Smooth muscle cell (in vitro differentiated cells): ENCODE results near the gene TLE2. TPM values are rescaled to one million over a fixed set of nuclear protein-coding genes. Genes with fewer than 3 reads are reported as not detected.

ENCODE experiments used
- DNase-seq: peaks from one replicate; lab custom pipeline; 2025; ENCODE audit not compliant: unreplicated experiment; lab: John Stamatoyannopoulos, UW
- H2AFZ ChIP-seq: fragments of 200-600 bp; sonication (generic); 2 replicates; pipeline ENCODE4 v1.6.0; 2016; ENCODE audit warnings: antibody characterized with exemption, low read depth, mild to moderate bottlenecking
- H3F3A ChIP-seq: fragments of 200-600 bp; sonication (generic); 2 replicates; pipeline ENCODE4 v1.6.0; 2017; ENCODE audit warnings: antibody characterized with exemption, low read depth
- H3K27ac ChIP-seq: fragments of 200-600 bp; sonication (generic); 2 replicates; pipeline ENCODE4 v1.5.1; 2016; ENCODE audit warnings: low read depth, mild to moderate bottlenecking
- H3K27me3 ChIP-seq: fragments of 200-600 bp; sonication (generic); 2 replicates; pipeline ENCODE4 v1.6.1; 2016; ENCODE audit warnings: low read depth, mild to moderate bottlenecking
- H3K36me3 ChIP-seq: fragments of 200-600 bp; sonication (generic); 2 replicates; pipeline ENCODE4 v1.5.1; 2016; ENCODE audit warnings: low read depth
- H3K4me1 ChIP-seq: fragments of 200-600 bp; sonication (generic); 2 replicates; pipeline ENCODE4 v1.5.1; 2016; ENCODE audit warnings: low read depth
- H3K4me2 ChIP-seq: fragments of 200-600 bp; sonication (generic); 2 replicates; pipeline ENCODE4 v1.6.0; 2016; ENCODE audit warnings: mild to moderate bottlenecking
- H3K4me3 ChIP-seq: fragments of 200-600 bp; sonication (generic); 2 replicates; pipeline ENCODE4 v1.5.1; 2016; ENCODE audit warnings: mild to moderate bottlenecking
- H3K79me2 ChIP-seq: fragments of 200-600 bp; sonication (generic); 2 replicates; pipeline ENCODE4 v1.6.0; 2016; ENCODE audit warnings: low read depth, mild to moderate bottlenecking
- H3K9ac ChIP-seq: fragments of 200-600 bp; sonication (generic); 2 replicates; pipeline ENCODE4 v1.6.0; 2016; ENCODE audit warnings: low read depth
- H3K9me3 ChIP-seq: fragments of 200-600 bp; sonication (generic); replicated peaks from 2 replicates; pipeline ENCODE4 v1.5.1; 2016; ENCODE audit warnings: low read depth
- H4K20me1 ChIP-seq: fragments of 200-600 bp; sonication (generic); 2 replicates; pipeline ENCODE4 v1.6.0; 2016; ENCODE audit warnings: low read depth
- WGBS: methylation state at CpG from one replicate; pipeline ENCODE4 v1.1.7; 2016; ENCODE audit warnings: low lambda C conversion rate; 5-methylcytosine and 5-hydroxymethylcytosine counted together
- polyA plus RNA-seq: library from polyadenylated mRNA; unstranded; fragments of >200 nt; fragmentation: Nextera tagmentation; extraction: Ambion mirVana; gene quantifications from 2 replicates; pipeline ENCODE4 v1.2.1, GENCODE V29; 2016
- total RNA-seq: library from RNA; depleted of rRNA; stranded (reverse); fragments of >200 nt; gene quantifications from 2 replicates; pipeline ENCODE4 v1.2.3, GENCODE V29; 2014
- TF ChIP-seq, protein P1 (sequence below): fragments of 200-600 bp; sonication (generic); IDR thresholded peaks from 2 replicates; pipeline ENCODE4 v1.5.1; 2017; ENCODE audit warnings: borderline replicate concordance, mild to moderate bottlenecking, antibody characterized with exemption; ENCODE audit not compliant: insufficient read depth, poor library complexity, severe bottlenecking

Gene TLE2
- total and polyA plus RNA-seq, 2 experiments from 2014 or later = 7.1 to 14.9 TPM

DNA sequence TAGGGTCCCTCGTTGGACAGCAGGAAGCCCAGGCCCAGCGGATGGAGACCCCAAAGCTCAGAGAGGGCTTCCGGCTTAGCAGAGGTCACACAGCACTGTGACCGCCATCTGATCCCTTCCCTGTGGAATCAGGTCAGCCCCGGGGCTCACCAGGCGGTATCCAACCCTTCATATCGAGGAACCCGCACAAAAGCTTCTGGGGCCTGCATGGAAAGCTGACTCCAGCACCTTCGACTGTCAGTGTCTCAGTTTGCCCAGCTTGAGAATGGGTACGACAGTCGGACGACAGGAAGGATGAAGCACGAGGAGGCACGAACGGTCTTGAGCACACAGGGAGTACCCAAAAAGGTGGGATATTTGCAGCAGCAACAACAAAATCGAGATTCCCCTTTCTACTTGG lies 30.6 kb upstream of the TLE2 start:
- H3K27ac ChIP-seq = no peak overlapping the region
- H3K9ac ChIP-seq = no peak overlapping the region
- TF ChIP-seq, protein P1, sequence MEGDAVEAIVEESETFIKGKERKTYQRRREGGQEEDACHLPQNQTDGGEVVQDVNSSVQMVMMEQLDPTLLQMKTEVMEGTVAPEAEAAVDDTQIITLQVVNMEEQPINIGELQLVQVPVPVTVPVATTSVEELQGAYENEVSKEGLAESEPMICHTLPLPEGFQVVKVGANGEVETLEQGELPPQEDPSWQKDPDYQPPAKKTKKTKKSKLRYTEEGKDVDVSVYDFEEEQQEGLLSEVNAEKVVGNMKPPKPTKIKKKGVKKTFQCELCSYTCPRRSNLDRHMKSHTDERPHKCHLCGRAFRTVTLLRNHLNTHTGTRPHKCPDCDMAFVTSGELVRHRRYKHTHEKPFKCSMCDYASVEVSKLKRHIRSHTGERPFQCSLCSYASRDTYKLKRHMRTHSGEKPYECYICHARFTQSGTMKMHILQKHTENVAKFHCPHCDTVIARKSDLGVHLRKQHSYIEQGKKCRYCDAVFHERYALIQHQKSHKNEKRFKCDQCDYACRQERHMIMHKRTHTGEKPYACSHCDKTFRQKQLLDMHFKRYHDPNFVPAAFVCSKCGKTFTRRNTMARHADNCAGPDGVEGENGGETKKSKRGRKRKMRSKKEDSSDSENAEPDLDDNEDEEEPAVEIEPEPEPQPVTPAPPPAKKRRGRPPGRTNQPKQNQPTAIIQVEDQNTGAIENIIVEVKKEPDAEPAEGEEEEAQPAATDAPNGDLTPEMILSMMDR = no peak
- no peaks in the 10 kb centered on the region for H3K9me3 ChIP-seq
- H2AFZ ChIP-seq = no peak overlapping the region
- H3K4me2 ChIP-seq = no peak overlapping the region
- no peaks in the 10 kb centered on the region for H3K27me3 ChIP-seq
- H3K4me3 ChIP-seq = no peak overlapping the region
- no peak for DNase-seq
- H4K20me1 ChIP-seq = peaks cover 61% of the 10 kb centered on the region
- peaks cover 8% of the 10 kb centered on the region for H3K4me1 ChIP-seq
- H3K36me3 ChIP-seq = no peaks in the 10 kb centered on the region
- H3F3A ChIP-seq = peaks cover 6% of the 10 kb centered on the region
- 94% methylated on average over 16 of the region's 16 CpGs for WGBS
- H3K79me2 ChIP-seq = peaks cover 7% of the 10 kb centered on the region

DNA sequence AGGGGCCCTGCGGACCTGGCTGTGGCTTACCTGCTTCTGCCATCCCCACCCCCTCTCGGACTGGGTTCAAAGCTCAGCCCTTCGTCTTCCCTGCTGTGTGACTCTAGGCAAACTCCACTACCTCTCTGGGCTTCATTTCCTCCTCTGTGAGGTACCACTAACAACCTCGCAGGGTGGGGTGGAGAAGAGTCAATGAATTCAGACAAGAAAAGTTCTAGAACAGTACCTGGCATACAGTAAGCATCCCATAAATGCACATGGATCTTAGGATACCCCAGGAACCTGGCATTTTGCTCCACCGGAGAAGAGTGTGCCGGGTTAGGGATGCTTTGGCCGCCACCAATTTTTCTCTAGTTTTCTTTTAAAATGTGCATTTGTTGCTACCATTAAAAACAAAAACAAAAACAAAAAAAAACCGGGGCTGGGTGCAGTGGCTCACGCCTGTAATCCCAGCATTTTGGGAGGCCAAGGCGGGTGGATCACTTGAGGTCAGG lies 29.8 kb upstream of the TLE2 start:
- TF ChIP-seq, protein P1 = no peak
- peaks cover 8% of the 10 kb centered on the region for H3K4me1 ChIP-seq

DNA sequence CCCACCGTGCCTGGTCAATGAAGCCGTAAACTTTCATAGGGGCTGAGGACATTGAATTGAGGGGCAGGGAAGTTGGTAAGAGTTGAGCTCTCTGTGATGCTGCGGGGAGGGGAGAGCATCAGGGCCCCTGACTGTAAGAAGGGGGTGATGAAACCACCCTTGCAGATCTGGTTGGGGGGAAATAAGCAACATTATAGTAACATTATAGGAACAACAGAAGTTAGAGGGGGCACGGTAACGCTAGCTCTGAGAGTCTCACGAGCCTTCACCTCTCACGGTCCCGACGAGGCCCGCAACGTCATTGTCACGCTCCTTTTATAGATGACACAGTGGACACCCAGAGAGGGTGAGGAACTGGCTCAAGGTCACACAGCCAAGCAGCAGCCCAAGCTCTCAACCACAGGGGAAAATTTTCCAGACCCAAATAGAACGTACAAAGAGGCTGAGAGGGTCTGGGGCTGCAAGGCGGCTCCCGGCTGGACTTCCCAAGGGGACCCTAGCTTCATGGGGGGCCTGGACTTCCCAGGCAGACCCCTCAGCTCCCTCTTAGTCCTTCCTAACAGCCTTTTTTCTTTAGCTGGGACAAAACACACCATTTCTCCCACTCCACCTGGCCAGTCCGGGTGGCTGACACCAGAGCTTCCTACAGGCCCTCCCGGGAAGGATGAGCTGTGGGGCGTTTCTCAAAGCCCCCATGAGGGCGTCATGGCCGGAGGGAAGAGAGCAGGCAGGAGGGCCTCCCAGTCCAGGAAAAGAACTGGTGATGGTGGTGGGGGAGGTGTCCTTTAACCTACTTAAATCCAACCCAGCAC lies 29.1 kb upstream of the TLE2 start:
- 96% methylated on average over 20 of the region's 20 CpGs for WGBS
- DNase-seq = no peak
- Histone ChIP-seq H3K79me2 (peaks cover 7% of the 10 kb centered on the region), H3K9me3 (no peaks in the 10 kb centered on the region), H3K36me3 (no peaks in the 10 kb centered on the region), H2AFZ (no peak overlapping the region), H3K27me3 (no peaks in the 10 kb centered on the region), H4K20me1 (peaks cover 66% of the 10 kb centered on the region), H3K4me3 (no peak overlapping the region), H3K4me1 (peaks cover 8% of the 10 kb centered on the region), H3F3A (peaks cover 6% of the 10 kb centered on the region), H3K4me2 (no peak overlapping the region), H3K27ac (no peak overlapping the region), H3K9ac (no peak overlapping the region)
- TF ChIP-seq, protein P1 = no peak

More for the DNA sequence above, 29.8 kb upstream of the TLE2 start:
- Histone ChIP-seq H3K9me3 (no peaks in the 10 kb centered on the region), H3K4me2 (no peak overlapping the region), H3K9ac (no peak overlapping the region), H3F3A (peaks cover 6% of the 10 kb centered on the region), H3K27me3 (no peaks in the 10 kb centered on the region), H3K79me2 (peaks cover 7% of the 10 kb centered on the region), H2AFZ (no peak overlapping the region), H3K36me3 (no peaks in the 10 kb centered on the region), H3K4me3 (no peak overlapping the region), H3K27ac (no peak overlapping the region), H4K20me1 (peaks cover 66% of the 10 kb centered on the region)
- DNase-seq = no peak
- 96% methylated on average over 10 of the region's 10 CpGs for WGBS
